ENCODE data around the gene ALKBH4.
"Not testable (repeated sequence)": the region's sequence is repeated elsewhere in the genome, so short reads cannot be mapped to it uniquely, and the experiment has no call there.

The ALKBH4 gene

GRCh38 chr7:102464577-102465280, at the start of gene ALKBH4, which contains the start of gene LRWD1:
TSS of gene ALKBH4 (minus strand) at chr7:102464863. CDS start at chr7:102464836, 27 bp downstream.
TSS of gene LRWD1 (plus strand) at chr7:102464984. CDS start at chr7:102465081, 97 bp downstream.
- peak; percentile 86 for DNase-seq (ENCODE audit: low read depth)

- peak; percentile 82 for DNase-seq (ENCODE audit: low read depth)
Observed at GRCh38 chr7:102512642-102513221, 48.1 kb upstream of the ALKBH4 start.

GRCh38 chr7:102511860-102512522, 47.3 kb upstream of the ALKBH4 start:
- not testable (repeated sequence) for DNase-seq (ENCODE audit: low read depth)

GRCh38 chr7:102510575-102510974, 45.9 kb upstream of the ALKBH4 start:
- not testable (repeated sequence) for DNase-seq (ENCODE audit: low read depth)

DNA sequence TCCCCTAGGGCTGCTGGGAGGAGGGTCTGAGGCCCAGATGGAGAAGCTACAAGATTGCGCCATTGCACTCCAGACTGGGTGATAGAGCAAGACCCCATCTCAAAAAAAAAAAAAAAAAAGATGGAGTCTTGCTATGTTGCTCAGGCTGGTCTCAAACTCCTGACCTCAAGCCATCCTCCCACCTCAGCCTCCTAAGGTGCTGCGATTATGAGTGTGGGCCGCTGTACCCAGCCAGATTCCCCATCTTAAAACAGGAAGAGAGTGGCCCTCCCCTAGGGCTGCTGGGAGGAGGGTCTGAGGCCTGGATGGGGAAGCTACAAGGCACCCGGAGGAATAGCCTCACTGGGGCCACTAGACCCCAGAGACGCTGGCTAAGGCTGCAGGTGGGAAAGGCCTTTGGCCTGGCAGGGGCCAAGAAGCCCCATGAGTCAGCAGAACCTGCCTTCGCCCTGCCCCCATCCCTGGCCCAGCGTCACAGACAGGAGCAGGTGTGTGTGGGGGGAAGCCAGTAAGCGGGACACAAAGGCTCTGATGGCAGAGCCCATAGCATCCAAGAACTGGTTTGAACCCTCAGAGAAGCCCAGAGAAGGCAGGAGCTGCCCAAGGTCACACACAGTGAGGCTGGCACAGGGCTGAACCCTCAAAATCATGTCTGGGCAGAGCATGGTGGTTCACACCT, 42.9 kb upstream of the ALKBH4 start:
- DNase-seq (ENCODE audit: low read depth), result not testable (repeated sequence)

DNA sequence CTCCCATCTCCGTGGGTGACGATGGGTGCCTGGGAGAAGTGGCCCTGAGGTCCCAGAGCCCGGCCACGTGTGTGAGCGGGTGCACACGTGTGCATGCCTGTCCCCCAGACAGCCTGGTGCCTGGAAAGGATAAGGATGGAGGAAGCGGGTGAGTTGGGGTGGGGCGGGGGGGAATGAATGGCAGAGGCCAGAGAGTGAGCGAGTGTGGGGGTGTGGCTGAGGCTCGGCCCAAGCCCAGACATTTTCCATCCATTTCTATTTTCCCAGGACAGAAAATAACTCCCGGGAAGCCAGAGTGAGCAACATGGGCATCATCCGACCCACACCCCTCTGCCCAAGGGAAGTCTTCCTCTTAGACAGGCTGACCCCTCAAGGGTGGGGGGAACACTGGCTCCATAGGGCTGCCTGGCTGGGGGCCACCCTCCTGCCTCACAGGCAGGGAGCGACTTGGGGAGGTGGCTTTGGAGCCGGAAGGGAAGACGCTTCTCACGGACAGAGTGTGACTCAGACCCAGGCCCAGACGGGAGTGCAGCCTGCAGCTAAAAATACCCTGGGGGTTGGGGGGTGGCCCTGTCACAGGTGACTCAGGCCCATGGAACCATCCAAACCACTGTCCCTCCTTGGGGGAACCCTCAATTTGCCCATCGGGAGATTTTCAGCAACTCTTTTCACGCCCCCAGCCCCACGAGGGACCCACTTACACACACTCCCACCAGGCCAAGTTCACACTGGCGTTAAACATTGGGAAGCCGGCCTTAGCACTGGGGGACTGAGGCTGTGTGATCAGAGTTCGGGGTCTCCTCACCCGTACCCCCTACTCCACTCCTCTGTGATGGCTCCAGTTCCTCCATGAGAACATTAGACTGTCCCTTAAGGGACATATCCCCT, 40.9 kb upstream of the ALKBH4 start:
- not testable (repeated sequence) for DNase-seq (ENCODE audit: low read depth)

- not testable (repeated sequence) for DNase-seq (ENCODE audit: low read depth)
Observed at GRCh38 chr7:102503141-102503540, 38.5 kb upstream of the ALKBH4 start.

GRCh38 chr7:102498321-102498720, 33.7 kb upstream of the ALKBH4 start:
- not testable (repeated sequence) for DNase-seq (ENCODE audit: low read depth)

DNA sequence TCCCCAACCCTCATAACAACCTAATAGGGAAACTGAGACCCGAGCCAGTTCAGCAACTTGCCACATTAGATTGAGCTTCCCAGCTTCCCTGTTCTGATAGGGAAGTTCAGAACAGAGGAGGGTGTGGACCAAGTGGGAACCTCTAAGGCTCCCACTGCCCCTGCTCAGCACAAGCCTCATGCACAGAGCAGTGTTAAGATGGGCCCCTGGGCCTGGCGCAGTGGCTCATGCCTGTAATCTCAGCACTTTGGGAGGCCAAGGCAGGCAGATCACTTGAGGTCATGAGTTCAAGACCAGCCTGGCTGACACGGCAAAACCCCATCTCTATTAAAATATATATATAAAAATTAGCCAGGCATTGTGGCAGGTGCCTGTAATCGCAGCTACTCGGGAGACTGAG, 32.6 kb upstream of the ALKBH4 start:
- not testable (repeated sequence) for DNase-seq (ENCODE audit: low read depth)

DNA sequence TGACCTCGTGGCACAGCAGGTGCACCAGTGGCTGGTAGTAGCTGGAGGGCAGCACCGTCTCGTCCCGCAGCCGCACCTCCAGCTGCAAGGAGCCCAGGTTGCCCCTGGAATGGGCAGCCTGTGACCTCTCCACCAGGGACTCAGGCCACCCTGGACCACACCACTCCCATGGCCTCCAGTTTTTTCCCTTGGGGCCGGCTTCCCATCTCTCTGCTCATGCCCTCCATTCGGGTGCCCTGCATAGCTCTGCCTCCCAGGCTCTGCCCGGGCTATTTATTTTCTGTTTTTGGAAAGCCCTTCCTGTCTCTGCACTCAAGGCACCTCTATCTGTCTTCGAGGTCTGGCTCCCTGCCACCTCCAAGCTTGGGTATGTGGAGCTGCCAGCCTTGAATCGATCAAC, 32.2 kb upstream of the ALKBH4 start:
- not testable (repeated sequence) for DNase-seq (ENCODE audit: low read depth)

- DNase-seq (ENCODE audit: low read depth), result not testable (repeated sequence)
Observed at GRCh38 chr7:102494473-102495149, 29.9 kb upstream of the ALKBH4 start.

GRCh38 chr7:102494026-102494425, 29.4 kb upstream of the ALKBH4 start:
- not testable (repeated sequence) for DNase-seq (ENCODE audit: low read depth)

- not testable (repeated sequence) for DNase-seq (ENCODE audit: low read depth)
Observed at GRCh38 chr7:102493220-102493935, 28.7 kb upstream of the ALKBH4 start.

DNA sequence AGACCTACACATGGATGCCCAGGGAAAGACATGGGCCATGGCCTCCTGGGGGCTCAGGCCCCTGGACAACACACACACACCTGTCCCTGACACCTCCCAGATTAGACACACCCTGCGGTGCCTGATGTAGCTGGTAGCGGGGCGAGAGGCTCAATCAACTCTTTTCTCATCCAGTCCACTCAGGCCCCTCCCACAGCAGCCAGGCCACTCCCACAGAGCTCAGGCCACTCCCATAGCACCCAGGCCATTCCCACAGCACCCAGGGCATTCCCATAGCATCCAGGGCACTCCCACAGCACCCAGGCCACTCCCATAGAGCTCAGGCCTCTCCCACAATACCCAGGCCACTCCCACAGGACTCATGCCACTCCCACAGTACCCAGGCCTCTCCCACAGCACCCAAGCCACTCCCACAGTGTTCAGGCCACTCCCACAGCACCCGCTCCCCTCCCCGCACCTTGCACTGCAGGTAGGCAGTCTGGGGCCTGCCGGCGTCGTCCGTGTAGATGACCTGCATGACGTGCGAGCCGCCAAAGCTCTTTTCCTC, 25.9 kb upstream of the ALKBH4 start:
- DNase-seq (ENCODE audit: low read depth), result not testable (repeated sequence)

- DNase-seq (ENCODE audit: low read depth), result not testable (repeated sequence)
Observed at GRCh38 chr7:102484317-102484716, 19.7 kb upstream of the ALKBH4 start.

DNA sequence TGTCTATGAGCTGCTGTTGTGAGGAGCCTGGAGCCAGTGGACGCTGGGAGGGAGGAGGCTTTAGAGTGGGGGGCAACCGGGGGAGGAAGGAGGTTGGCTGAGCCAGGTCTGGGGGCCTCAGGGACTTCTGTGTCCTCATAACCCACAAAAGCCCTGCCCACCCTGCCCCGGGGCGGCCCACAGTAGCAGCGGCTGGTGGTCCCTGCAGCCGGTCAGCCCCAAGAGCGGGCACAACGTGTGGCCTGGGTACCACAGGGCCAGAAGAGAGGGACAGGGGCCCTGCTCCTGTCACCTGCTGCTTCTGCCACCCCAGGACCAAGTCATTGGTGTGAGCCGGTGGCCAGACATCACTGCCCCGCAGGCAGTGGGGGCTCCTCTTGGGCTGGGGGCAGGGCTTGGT, 17.3 kb upstream of the ALKBH4 start:
- not testable (repeated sequence) for DNase-seq (ENCODE audit: low read depth)

- DNase-seq (ENCODE audit: low read depth), result not testable (repeated sequence)
Observed at GRCh38 chr7:102479982-102480637, 15.4 kb upstream of the ALKBH4 start.

GRCh38 chr7:102479209-102479584, 14.5 kb upstream of the ALKBH4 start:
- not testable (repeated sequence) for DNase-seq (ENCODE audit: low read depth)
